Neural progenitor cell (in vitro differentiated cells): ENCODE results near the gene KARS1.

Experiments
- EZH2 ChIP-seq: fragments of 200-600 bp; sonication (generic); IDR thresholded peaks from 2 replicates; pipeline ENCODE4 v1.6.1; 2017; ENCODE audit warnings: antibody characterized with exemption, mild to moderate bottlenecking, moderate library complexity
- TF ChIP-seq, protein P1 (sequence below): fragments of 200-600 bp; sonication (generic); IDR thresholded peaks from 2 replicates; pipeline ENCODE4 v1.5.1; 2017; ENCODE audit warnings: antibody characterized with exemption, mild to moderate bottlenecking

DNA sequence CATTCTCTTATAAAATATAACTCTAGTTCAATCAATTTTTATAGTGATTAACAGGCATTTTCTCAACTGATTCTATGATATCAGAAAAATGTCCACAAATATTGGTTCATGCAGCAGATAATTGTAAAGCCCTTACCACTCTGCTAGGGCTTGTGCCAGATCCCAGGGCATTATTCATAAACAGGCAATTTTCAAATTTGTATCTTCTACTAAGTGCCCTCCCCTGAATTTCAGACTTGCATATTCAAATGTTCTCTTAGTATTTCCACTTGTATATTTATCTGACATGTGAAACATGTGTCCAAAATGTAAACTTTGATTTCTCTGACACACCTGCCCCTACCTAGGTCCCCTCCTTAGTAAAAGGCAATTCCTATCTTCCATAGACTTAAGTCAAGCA, 20.0 kb upstream of the KARS1 start:
- TF ChIP-seq, protein P1, sequence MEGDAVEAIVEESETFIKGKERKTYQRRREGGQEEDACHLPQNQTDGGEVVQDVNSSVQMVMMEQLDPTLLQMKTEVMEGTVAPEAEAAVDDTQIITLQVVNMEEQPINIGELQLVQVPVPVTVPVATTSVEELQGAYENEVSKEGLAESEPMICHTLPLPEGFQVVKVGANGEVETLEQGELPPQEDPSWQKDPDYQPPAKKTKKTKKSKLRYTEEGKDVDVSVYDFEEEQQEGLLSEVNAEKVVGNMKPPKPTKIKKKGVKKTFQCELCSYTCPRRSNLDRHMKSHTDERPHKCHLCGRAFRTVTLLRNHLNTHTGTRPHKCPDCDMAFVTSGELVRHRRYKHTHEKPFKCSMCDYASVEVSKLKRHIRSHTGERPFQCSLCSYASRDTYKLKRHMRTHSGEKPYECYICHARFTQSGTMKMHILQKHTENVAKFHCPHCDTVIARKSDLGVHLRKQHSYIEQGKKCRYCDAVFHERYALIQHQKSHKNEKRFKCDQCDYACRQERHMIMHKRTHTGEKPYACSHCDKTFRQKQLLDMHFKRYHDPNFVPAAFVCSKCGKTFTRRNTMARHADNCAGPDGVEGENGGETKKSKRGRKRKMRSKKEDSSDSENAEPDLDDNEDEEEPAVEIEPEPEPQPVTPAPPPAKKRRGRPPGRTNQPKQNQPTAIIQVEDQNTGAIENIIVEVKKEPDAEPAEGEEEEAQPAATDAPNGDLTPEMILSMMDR, result no peak
- no peak for TF ChIP-seq EZH2
